Astrocyte of the cerebellum (primary cell): ENCODE measurements around the gene SLC25A33.

ENCODE experiments used
- DNase-seq: peaks from one replicate; pipeline ENCODE4 v3.0.0-alpha.2; 2011; ENCODE audit warnings: low read depth
- H3K4me3 ChIP-seq: 2 replicates; pipeline ENCODE4 v1.5.1; 2011; ENCODE audit warnings: mild to moderate bottlenecking, low read depth, low read length, moderate library complexity
- CTCF ChIP-seq: IDR thresholded peaks from 2 replicates; pipeline ENCODE4 v1.5.1; 2012; ENCODE audit warnings: low read length, low read depth, moderate library complexity, mild to moderate bottlenecking; ENCODE audit errors: missing control alignments
- in situ Hi-C: cut with HindIII; loops from 2 replicates; pipeline ENCODE4 v1.10.0; 2017; ENCODE audit warnings: low sequenced_read_pairs

Gene SLC25A33

GRCh38 chr1:9628541-9629444 is 89.5 kb downstream of the SLC25A33 start:
- no peak for DNase-seq
- in situ Hi-C loops = loop anchor here (25.0 kb wide), 1 partner anchor 184 kb away; the partner anchor contains the start of gene CLSTN1
- H3K4me3 ChIP-seq = no peak overlapping the region
- TF ChIP-seq CTCF = no peak

DNA sequence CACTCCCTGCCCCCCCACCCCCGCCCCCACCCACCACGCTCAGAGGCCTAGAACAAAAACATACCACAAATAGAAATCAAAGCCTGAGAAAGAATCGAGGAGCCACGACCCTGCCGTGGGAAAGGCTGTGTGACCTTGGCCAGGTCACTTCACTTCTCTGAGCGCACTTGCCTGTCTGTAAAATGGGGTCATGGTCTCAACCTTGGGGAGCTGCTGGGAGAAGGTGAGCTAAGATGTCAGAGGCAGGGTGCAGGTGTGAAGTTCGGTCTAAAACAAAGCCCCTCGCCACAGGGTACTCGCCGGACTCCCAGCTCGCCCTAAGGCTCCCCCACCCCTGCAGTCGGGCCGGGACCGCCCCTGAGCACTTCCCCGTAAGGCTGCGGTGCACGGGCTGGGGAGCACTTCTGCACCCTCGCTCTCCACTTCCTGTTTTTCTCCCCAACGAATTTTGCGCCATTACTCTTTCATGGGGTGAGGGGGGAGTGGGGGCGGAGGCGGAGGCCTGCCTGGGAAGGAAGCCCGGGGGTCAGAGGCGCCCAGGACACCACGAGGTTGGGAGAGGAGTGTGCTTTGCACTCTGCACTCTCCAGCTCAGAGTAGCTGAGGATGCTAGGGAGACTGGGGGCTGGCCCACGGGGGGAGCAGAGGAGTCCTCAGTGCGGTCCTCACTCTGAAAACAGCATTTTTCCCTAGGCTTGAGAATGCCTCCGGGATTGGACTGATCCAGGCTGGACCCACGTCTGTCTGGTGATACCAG is 90.4 kb downstream of the SLC25A33 start:
- in situ Hi-C loops = loop anchor here (25.0 kb wide), 1 partner anchor 183 kb away; the partner anchor contains the start of gene CLSTN1
- H3K4me3 ChIP-seq = no peak overlapping the region
- no peak for DNase-seq
- TF ChIP-seq CTCF = no peak

GRCh38 chr1:9630331-9631111 is 91.3 kb downstream of the SLC25A33 start:
- DNase-seq = no peak
- no peak for TF ChIP-seq CTCF
- H3K4me3 ChIP-seq = no peak overlapping the region
- in situ Hi-C loops = loop anchor here (25.0 kb wide), 1 partner anchor 182 kb away; the partner anchor contains the start of gene CLSTN1

- in situ Hi-C loops = loop anchor here (25.0 kb wide), 1 partner anchor 181 kb away; the partner anchor contains the start of gene CLSTN1
- no peak for TF ChIP-seq CTCF
- H3K4me3 ChIP-seq = no peak overlapping the region
- DNase-seq = no peak
Observed at GRCh38 chr1:9631613-9632012, 92.3 kb downstream of the SLC25A33 start.

- H3K4me3 ChIP-seq = no peak overlapping the region
- TF ChIP-seq CTCF = no peak
- in situ Hi-C loops = loop anchor here (25.0 kb wide), 1 partner anchor 179 kb away; the partner anchor contains the start of gene CLSTN1
- DNase-seq = no peak
Observed at GRCh38 chr1:9633493-9633892, 94.2 kb downstream of the SLC25A33 start.

GRCh38 chr1:9634582-9634981 is 95.3 kb downstream of the SLC25A33 start:
- DNase-seq = no peak
- no peak overlapping the region for H3K4me3 ChIP-seq
- in situ Hi-C loops = loop anchor here (25.0 kb wide), 1 partner anchor 178 kb away; the partner anchor contains the start of gene CLSTN1
- TF ChIP-seq CTCF = no peak
